Measurements from ENCODE around the gene CAMKK1.

DNA sequence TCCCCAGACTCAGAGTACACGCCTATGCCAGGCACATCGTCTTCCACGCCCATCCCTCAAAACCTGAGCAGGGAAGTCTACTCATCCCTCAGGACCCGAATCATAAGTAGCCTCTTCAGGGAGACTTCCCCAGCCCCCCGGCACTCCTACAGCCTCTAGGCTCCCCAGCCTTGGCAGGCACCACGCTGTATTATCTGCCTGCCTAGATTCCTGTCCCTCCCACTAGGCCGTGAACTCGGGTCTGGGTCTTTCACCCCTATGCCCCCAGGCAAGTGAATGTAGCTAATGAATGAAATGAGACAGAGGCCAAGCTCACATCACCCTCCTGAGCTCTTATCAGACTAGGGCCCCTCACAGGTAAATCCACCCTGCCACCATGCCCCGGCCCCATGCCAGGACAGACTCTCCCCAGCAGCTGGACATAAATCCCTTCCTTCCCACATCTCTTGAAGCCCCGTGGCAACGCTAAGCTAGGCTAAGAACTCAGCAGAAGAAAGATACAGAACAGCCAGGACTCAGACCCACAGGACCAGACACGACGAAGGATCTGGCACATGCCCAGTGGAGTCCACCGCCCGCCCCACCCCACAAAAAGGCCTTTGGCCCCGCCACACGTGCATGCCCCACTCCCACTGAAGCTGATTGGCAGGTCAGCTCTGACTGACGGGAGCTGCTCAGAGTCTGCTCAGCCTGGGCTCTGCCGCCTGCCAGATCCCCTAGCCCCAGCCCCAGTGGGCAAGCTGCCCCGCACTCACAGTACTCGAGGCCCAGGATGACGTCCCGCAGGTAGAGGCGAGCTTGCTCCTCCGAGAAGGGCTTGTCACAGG, 13.0 kb downstream of the CAMKK1 start:
- TF ChIP-seq, protein P1, sequence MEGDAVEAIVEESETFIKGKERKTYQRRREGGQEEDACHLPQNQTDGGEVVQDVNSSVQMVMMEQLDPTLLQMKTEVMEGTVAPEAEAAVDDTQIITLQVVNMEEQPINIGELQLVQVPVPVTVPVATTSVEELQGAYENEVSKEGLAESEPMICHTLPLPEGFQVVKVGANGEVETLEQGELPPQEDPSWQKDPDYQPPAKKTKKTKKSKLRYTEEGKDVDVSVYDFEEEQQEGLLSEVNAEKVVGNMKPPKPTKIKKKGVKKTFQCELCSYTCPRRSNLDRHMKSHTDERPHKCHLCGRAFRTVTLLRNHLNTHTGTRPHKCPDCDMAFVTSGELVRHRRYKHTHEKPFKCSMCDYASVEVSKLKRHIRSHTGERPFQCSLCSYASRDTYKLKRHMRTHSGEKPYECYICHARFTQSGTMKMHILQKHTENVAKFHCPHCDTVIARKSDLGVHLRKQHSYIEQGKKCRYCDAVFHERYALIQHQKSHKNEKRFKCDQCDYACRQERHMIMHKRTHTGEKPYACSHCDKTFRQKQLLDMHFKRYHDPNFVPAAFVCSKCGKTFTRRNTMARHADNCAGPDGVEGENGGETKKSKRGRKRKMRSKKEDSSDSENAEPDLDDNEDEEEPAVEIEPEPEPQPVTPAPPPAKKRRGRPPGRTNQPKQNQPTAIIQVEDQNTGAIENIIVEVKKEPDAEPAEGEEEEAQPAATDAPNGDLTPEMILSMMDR (IDR thresholded peaks at IDR 0.05; ENCODE audit: borderline replicate concordance, extremely low read depth, low read length, poor library complexity, severe bottlenecking) = no peak
- no peak for TF ChIP-seq EZH2 (IDR thresholded peaks at IDR 0.05; ENCODE audit: borderline replicate concordance, low read depth, low read length, severe bottlenecking)

All from DND-41 (cell line).